GM12891 (cell line): Measurements from ENCODE around the gene PSMD4.

Source experiments
- DNase-seq: peaks from one replicate; pipeline ENCODE4 v3.0.0; 2011; ENCODE audit warnings: low spot score; ENCODE audit not compliant: insufficient read length
- FAIRE-seq: peaks from 2 replicates; lab custom pipeline; 2011; peaks lifted over from hg19 to GRCh38; lab: Jason Lieb, UNC
- PAX5 ChIP-seq: IDR thresholded peaks from 2 replicates; pipeline ENCODE4 v1.6.1; 2011; ENCODE audit warnings: low read length, moderate library complexity, mild to moderate bottlenecking; ENCODE audit not compliant: insufficient read depth, severe bottlenecking
- POLR2A ChIP-seq: IDR thresholded peaks from 2 replicates; pipeline ENCODE4 v1.6.1; 2011; ENCODE audit warnings: low read depth, low read length, control low read depth
- POLR2AphosphoS5 ChIP-seq: IDR thresholded peaks from 2 replicates; pipeline ENCODE4 v1.6.1; 2011; ENCODE audit warnings: low read depth, low read length, control low read depth
- POU2F2 ChIP-seq: IDR thresholded peaks from 2 replicates; pipeline ENCODE4 v1.6.1; 2011; ENCODE audit warnings: low read depth, mild to moderate bottlenecking, control low read depth, low read length, moderate library complexity
- SPI1 ChIP-seq: IDR thresholded peaks from 2 replicates; pipeline ENCODE4 v1.6.1; 2011; ENCODE audit warnings: low read depth, low read length, control low read depth
- TAF1 ChIP-seq: IDR thresholded peaks from 2 replicates; pipeline ENCODE4 v1.6.1; 2011; ENCODE audit warnings: low read depth, low read length, control low read depth

The PSMD4 gene

DNA sequence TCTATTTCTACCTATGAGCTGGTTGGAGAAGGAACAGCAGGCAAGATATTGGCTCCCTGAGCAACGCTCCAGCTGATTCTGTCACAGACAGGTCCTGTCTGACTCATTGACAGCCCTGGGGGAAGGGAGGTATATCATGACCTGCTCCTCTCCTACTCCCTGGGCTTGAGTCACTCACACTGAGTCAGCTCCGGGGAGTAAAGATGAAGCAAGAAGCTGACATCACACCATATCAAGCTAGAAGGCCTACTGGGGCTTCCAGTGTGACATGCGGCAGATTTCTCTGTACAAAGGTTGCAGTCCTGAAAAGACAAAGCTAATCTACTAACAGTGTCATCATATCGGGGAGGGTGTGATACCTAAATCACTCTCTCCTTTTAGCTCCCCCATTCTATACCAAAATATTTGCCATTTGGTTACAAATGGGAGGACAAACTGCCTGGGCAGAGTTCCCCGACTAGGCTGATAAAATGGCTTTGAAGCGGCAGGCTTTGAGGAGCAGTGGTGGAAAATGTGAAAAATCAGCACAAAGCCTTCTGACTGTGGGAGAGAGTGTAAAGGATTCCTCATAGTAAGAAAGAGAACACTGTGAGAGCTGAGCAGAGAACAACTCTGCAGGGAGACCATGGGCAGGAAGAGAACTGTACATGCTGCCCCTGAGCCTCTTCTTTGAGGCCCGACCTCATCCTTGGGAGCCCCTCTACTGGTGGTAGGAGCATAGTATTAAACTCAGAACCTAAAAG is 57.2 kb downstream of the PSMD4 start:
- no peak for FAIRE-seq
- no peak for DNase-seq
- no peak for TF ChIP-seq POU2F2
- TF ChIP-seq PAX5: no peak
- no peak for TF ChIP-seq POLR2A
- TF ChIP-seq SPI1: no peak
- no peak for TF ChIP-seq TAF1
- TF ChIP-seq POLR2AphosphoS5: no peak

DNA sequence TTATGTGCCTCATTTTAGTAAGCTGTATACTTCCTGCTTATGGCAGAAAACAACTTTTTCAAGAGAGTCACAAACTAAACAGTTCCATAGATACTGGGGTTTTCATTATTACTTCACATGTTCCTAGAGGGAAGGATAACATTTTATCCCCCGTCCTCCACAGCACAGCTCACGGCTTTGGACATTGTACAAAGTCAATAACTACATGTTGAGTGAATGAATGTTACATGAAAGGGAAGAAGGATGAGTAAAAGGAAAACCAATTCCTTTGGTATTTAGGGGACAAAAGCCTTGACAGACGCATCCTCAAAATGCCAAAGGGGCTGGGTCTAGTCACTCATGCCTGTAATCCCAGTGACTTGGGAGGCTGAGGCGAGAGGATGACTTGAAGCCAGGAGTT is 57.9 kb downstream of the PSMD4 start:
- TF ChIP-seq POU2F2: no peak
- no peak for TF ChIP-seq PAX5
- TF ChIP-seq TAF1: no peak
- FAIRE-seq (no peak), DNase-seq (no peak)

GRCh38 chr1:151312826-151313225 is 58.3 kb downstream of the PSMD4 start:
- FAIRE-seq (no peak), DNase-seq (no peak)
- TF ChIP-seq POLR2A (no peak), POLR2AphosphoS5 (no peak), POU2F2 (no peak), SPI1 (no peak), PAX5 (no peak)

DNA sequence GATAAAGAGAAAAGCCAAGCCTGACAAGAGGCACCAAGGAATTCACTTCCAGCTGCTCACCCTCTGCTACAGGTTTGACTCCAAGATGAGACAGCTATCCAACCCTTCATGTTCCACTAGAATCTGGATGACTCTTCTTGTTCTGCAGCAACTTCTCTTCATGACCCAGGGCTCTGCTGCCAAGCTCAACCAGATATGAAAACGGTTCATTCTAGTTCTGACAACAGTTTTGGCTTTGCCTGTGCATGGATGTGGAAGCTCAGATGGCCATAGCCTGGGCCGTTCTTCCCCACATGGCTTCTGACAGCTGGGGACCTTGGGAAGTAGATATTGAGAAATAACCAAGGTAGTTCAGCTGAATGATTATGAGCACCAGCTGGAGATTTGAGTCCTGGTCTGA is 59.0 kb downstream of the PSMD4 start:
- FAIRE-seq: no peak
- no peak for DNase-seq

DNA sequence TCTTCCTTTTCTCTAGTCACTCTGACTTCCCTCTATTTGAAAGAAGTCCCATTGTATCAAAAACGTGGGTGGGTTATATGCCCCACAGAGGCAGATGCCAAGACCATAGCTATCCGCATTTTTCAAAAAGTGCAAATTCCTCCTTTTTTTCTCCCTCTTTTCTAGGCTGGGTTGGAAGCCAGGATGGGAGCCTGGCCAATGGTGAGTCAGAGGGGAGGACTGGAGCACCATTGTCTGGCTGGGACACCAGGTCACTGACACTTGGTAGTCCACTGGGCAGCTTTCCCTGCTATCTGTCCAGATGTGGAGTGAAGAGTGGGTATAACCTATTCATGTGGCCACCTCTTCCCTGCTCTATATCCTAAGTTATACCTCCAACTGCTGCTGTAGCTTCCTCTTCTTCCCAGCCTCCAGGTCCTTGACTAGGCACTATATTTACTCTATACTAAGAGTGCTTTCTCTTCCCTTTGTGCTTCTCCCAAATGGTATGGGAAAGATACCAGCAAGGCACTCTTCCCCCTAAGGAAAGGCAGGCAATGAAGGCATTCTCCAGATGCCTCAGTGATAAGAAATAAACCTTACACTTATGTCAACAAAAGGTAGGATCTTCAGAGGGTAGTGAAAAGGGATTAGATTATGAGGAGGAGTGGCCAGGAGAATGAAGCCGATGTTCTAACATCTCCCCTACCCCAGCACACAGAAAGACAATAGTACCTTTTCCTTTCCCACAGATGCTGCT is 59.8 kb downstream of the PSMD4 start:
- DNase-seq (no peak), FAIRE-seq (no peak)
- TF ChIP-seq TAF1 (no peak), POLR2A (no peak), POLR2AphosphoS5 (no peak)

More for the DNA sequence above, 59.0 kb downstream of the PSMD4 start:
- TF ChIP-seq SPI1: no peak
- no peak for TF ChIP-seq TAF1
- TF ChIP-seq POLR2A: no peak
- no peak for TF ChIP-seq POLR2AphosphoS5
- TF ChIP-seq PAX5: no peak
- no peak for TF ChIP-seq POU2F2

GRCh38 chr1:151315565-151316235 is 61.2 kb downstream of the PSMD4 start:
- FAIRE-seq (no peak), DNase-seq (no peak)
- no peak for TF ChIP-seq POLR2AphosphoS5
- TF ChIP-seq PAX5: no peak
